MM.1S (cell line): ENCODE results near the gene CGN.

Experiments
- DNase-seq: peaks from one replicate; pipeline ENCODE4 v3.0.0-alpha.2; 2015
- H2AFZ ChIP-seq: fragments of 300-600 bp; sonication (generic); 2 replicates; pipeline ENCODE4 v1.6.0; 2016; ENCODE audit warnings: antibody characterized with exemption, low read length
- H3F3A ChIP-seq: fragments of 300-600 bp; sonication (generic); 2 replicates; pipeline ENCODE4 v1.6.1; 2016; ENCODE audit warnings: mild to moderate bottlenecking, antibody characterized with exemption, low read length, moderate library complexity, mixed read lengths; ENCODE audit not compliant: insufficient read depth
- H3K27ac ChIP-seq: fragments of 300-600 bp; sonication (generic); 2 replicates; pipeline ENCODE4 v1.5.1; 2016; ENCODE audit warnings: mild to moderate bottlenecking, low read length
- H3K27me3 ChIP-seq: fragments of 300-600 bp; sonication (generic); replicated peaks from 2 replicates; pipeline ENCODE4 v1.6.0; 2016; ENCODE audit warnings: low read length; ENCODE audit not compliant: insufficient read depth
- H3K36me3 ChIP-seq: fragments of 300-600 bp; sonication (generic); replicated peaks from 2 replicates; pipeline ENCODE4 v1.6.1; 2016; ENCODE audit warnings: mild to moderate bottlenecking, low read length, mixed read lengths; ENCODE audit not compliant: insufficient read depth
- H3K4me1 ChIP-seq: fragments of 300-600 bp; sonication (generic); 2 replicates; pipeline ENCODE4 v1.6.1; 2016; ENCODE audit warnings: low read length, mixed read lengths
- H3K4me2 ChIP-seq: fragments of 300-600 bp; sonication (generic); 2 replicates; pipeline ENCODE4 v1.6.0; 2016; ENCODE audit warnings: low read depth, low read length
- H3K4me3 ChIP-seq: fragments of 300-600 bp; sonication (generic); 2 replicates; pipeline ENCODE4 v1.5.1; 2016; ENCODE audit warnings: low read length, mixed read lengths
- H3K79me2 ChIP-seq: fragments of 300-600 bp; sonication (generic); 2 replicates; pipeline ENCODE4 v1.6.1; 2016; ENCODE audit warnings: mixed run types, low read length, mixed read lengths
- H3K9ac ChIP-seq: fragments of 300-600 bp; sonication (generic); 2 replicates; pipeline ENCODE4 v1.6.1; 2016; ENCODE audit warnings: low read length, mixed read lengths
- H3K9me2 ChIP-seq: fragments of 300-600 bp; sonication (generic); replicated peaks from 2 replicates; pipeline ENCODE4 v1.6.1; 2016; ENCODE audit warnings: mild to moderate bottlenecking, low read length, mixed read lengths; ENCODE audit not compliant: insufficient read depth
- H3K9me3 ChIP-seq: fragments of 300-600 bp; sonication (generic); replicated peaks from 2 replicates; pipeline ENCODE4 v1.6.1; 2016; ENCODE audit warnings: mild to moderate bottlenecking, low read length, mixed read lengths; ENCODE audit not compliant: insufficient read depth
- H4K20me1 ChIP-seq: fragments of 300-600 bp; sonication (generic); 2 replicates; pipeline ENCODE4 v1.6.1; 2016; ENCODE audit warnings: mild to moderate bottlenecking, low read length, moderate library complexity, mixed read lengths; ENCODE audit not compliant: insufficient read depth
- EZH2 ChIP-seq: fragments of 300-600 bp; sonication (generic); optimal IDR thresholded peaks from 2 replicates; pipeline ENCODE3; 2017; ENCODE audit warnings: low read depth, mild to moderate bottlenecking, antibody characterized with exemption, low read length, mixed read lengths
- EZH2phosphoT487 ChIP-seq: fragments of 300-600 bp; sonication (generic); IDR thresholded peaks from 2 replicates; pipeline ENCODE4 v1.6.1; 2018; ENCODE audit warnings: antibody characterized with exemption, low read length
- TF ChIP-seq, protein P1 (sequence below): fragments of 300-600 bp; sonication (generic); IDR thresholded peaks from 2 replicates; pipeline ENCODE4 v1.5.1; 2016; ENCODE audit warnings: antibody characterized with exemption, low read length, mixed read lengths

Gene CGN

DNA sequence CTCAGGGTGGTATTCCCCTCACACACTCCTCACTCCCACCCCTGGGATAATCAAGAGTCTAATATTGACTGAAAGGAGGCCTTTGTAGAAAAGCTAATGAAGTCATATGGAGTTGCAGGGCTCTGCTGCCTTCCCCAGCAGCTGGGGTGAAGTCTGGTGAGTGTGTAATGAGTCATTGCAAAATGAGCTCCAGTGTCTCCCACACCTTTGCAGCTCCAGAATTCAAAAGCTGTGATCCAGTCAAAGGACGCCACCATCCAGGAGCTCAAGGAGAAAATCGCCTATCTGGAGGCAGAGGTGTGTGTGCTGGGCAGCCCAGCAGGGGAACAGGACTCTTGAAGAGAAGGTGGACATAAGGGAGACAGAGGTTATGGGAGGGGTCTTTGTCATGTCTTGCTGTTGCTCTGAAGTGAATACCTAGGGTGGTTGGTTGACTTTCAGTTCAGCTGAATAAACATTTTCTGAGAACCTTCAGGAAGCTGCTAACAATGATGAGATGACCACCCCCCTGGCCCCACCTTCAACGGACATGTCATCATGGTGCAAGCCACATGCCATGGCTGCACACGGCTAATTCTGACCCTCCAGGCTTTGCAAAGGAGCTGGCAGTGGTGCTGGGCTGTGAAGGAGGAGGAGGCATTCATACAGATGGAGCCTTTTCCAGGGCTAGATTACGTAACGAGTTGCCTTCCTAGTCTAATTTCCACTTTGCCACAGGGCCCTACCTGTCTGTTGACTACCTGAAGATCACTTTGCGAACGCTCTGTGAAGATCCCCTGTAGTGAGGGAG lies 68.4 kb downstream of the CGN start:
- Histone ChIP-seq H3K9me2 (no peaks in the 10 kb centered on the region), H3K4me2 (no peak overlapping the region), H3K4me1 (peaks cover 11% of the 10 kb centered on the region), H2AFZ (no peak overlapping the region), H4K20me1 (no peaks in the 10 kb centered on the region), H3K9me3 (no peaks in the 10 kb centered on the region), H3K9ac (no peak overlapping the region), H3K79me2 (no peaks in the 10 kb centered on the region), H3K4me3 (no peak overlapping the region), H3K27me3 (no peaks in the 10 kb centered on the region), H3K36me3 (no peaks in the 10 kb centered on the region), H3K27ac (no peak overlapping the region), H3F3A (no peaks in the 10 kb centered on the region)
- TF ChIP-seq EZH2 (no peak), EZH2phosphoT487 (no peak)
- TF ChIP-seq, protein P1, sequence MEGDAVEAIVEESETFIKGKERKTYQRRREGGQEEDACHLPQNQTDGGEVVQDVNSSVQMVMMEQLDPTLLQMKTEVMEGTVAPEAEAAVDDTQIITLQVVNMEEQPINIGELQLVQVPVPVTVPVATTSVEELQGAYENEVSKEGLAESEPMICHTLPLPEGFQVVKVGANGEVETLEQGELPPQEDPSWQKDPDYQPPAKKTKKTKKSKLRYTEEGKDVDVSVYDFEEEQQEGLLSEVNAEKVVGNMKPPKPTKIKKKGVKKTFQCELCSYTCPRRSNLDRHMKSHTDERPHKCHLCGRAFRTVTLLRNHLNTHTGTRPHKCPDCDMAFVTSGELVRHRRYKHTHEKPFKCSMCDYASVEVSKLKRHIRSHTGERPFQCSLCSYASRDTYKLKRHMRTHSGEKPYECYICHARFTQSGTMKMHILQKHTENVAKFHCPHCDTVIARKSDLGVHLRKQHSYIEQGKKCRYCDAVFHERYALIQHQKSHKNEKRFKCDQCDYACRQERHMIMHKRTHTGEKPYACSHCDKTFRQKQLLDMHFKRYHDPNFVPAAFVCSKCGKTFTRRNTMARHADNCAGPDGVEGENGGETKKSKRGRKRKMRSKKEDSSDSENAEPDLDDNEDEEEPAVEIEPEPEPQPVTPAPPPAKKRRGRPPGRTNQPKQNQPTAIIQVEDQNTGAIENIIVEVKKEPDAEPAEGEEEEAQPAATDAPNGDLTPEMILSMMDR: no peak
- no peak for DNase-seq

DNA sequence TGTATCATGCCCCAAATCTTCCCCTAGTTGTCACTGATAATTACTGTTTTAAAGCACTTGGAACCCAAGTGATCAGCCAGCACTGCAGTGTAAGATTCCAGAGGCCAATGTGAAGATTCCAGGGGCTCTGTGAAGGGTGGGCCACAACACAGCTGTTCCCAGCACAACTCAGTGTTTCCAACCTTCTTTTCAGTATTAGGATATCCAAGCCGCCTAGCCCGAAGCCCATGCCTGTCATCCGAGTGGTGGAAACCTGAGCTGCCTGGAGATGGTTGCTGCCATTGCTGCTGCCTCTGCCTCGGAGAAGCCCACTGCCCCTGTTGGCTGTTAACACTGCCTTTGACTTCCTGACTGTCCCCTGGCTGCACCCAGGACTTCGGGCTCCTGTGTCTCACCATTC lies 70.3 kb downstream of the CGN start:
- DNase-seq: no peak
- Histone ChIP-seq H3K4me1 (no peaks in the 10 kb centered on the region), H3K9me3 (no peaks in the 10 kb centered on the region), H3K79me2 (no peaks in the 10 kb centered on the region), H3K4me3 (no peak overlapping the region), H3F3A (no peaks in the 10 kb centered on the region), H3K9ac (no peak overlapping the region), H3K27ac (no peak overlapping the region), H4K20me1 (no peaks in the 10 kb centered on the region), H3K36me3 (no peaks in the 10 kb centered on the region), H3K4me2 (no peak overlapping the region), H2AFZ (no peak overlapping the region), H3K27me3 (no peaks in the 10 kb centered on the region), H3K9me2 (no peaks in the 10 kb centered on the region)
- TF ChIP-seq EZH2phosphoT487 (no peak), EZH2 (no peak)
- TF ChIP-seq, protein P1: no peak

- no peaks in the 10 kb centered on the region for H3K79me2 ChIP-seq
- no peak overlapping the region for H3K27ac ChIP-seq
- H2AFZ ChIP-seq: no peak overlapping the region
- DNase-seq: no peak
- no peaks in the 10 kb centered on the region for H3K9me3 ChIP-seq
- no peaks in the 10 kb centered on the region for H3F3A ChIP-seq
- H3K4me2 ChIP-seq: no peak overlapping the region
- no peaks in the 10 kb centered on the region for H3K36me3 ChIP-seq
- no peak overlapping the region for H3K4me3 ChIP-seq
- TF ChIP-seq, protein P1: no peak
- TF ChIP-seq EZH2phosphoT487 (no peak), EZH2 (no peak)
- H3K4me1 ChIP-seq: no peaks in the 10 kb centered on the region
- H3K27me3 ChIP-seq: no peaks in the 10 kb centered on the region
- H4K20me1 ChIP-seq: no peaks in the 10 kb centered on the region
- H3K9me2 ChIP-seq: no peaks in the 10 kb centered on the region
- H3K9ac ChIP-seq: no peak overlapping the region
Observed at GRCh38 chr1:151581921-151582320, 70.7 kb downstream of the CGN start.
